Endodermal cell (in vitro differentiated cells): Measurements from ENCODE around the gene CPED1. TPM values are rescaled to one million over a fixed set of nuclear protein-coding genes. Genes with fewer than 3 reads are reported as not detected.
"Not testable (repeated sequence)": the region's sequence is repeated elsewhere in the genome, so short reads cannot be mapped to it uniquely, and the experiment has no call there.

Experiments used
- DNase-seq: peaks from one replicate; pipeline ENCODE4 v3.0.0-alpha.2; 2017
- H3K27ac ChIP-seq: 2 replicates; pipeline ENCODE4 v1.5.1; 2013; ENCODE audit warnings: mild to moderate bottlenecking, low read depth, low read length, moderate library complexity
- H3K27me3 ChIP-seq: 2 replicates; pipeline ENCODE4 v1.6.1; 2013; ENCODE audit warnings: mild to moderate bottlenecking, low read length, moderate library complexity; ENCODE audit not compliant: insufficient read depth, control insufficient read depth, poor library complexity, severe bottlenecking
- H3K36me3 ChIP-seq: 2 replicates; pipeline ENCODE4 v1.7.0; 2013; ENCODE audit warnings: mild to moderate bottlenecking, low read length, moderate library complexity; ENCODE audit not compliant: control insufficient read depth, insufficient read depth
- H3K4me1 ChIP-seq: one replicate; pipeline ENCODE4 v1.7.0; 2013; ENCODE audit warnings: low read length; ENCODE audit not compliant: control insufficient read depth, insufficient read depth
- H3K4me3 ChIP-seq: 2 replicates; pipeline ENCODE4 v1.5.1; 2013; ENCODE audit warnings: mild to moderate bottlenecking, low read length, moderate library complexity
- H3K9ac ChIP-seq: 2 replicates; pipeline ENCODE4 v1.6.1; 2013; ENCODE audit warnings: mild to moderate bottlenecking, low read length, moderate library complexity; ENCODE audit not compliant: poor library complexity, severe bottlenecking; ENCODE audit errors: extremely low read depth
- H3K9me3 ChIP-seq: 2 replicates; pipeline ENCODE4 v1.6.1; 2013; ENCODE audit warnings: mild to moderate bottlenecking, low read length, moderate library complexity; ENCODE audit not compliant: control insufficient read depth
- H3K27ac Mint-ChIP-seq: 2 replicates; pipeline ENCODE4 v1.8.0; 2020; ENCODE audit warnings: mixed read lengths
- H3K27me3 Mint-ChIP-seq: 2 replicates; pipeline ENCODE4 v1.8.0; 2021; ENCODE audit warnings: mild to moderate bottlenecking, mixed read lengths; ENCODE audit not compliant: insufficient read depth
- H3K36me3 Mint-ChIP-seq: 2 replicates; pipeline ENCODE4 v1.8.0; 2020; ENCODE audit warnings: low read depth, mixed read lengths
- H3K4me1 Mint-ChIP-seq: 2 replicates; pipeline ENCODE4 v1.8.0; 2020; ENCODE audit warnings: mixed read lengths
- H3K4me3 Mint-ChIP-seq: 2 replicates; pipeline ENCODE4 v1.8.0; 2020; ENCODE audit warnings: mild to moderate bottlenecking, moderate library complexity, mixed read lengths
- H3K9me3 Mint-ChIP-seq: 2 replicates; pipeline ENCODE4 v1.8.0; 2020; ENCODE audit warnings: mild to moderate bottlenecking, mixed read lengths
- CTCF ChIP-seq: fragments of 200-600 bp; sonication (generic); conservative IDR thresholded peaks from 2 replicates; pipeline ENCODE4 v1.5.0; 2021; ENCODE audit warnings: antibody characterized with exemption, mild to moderate bottlenecking
- WGBS, 2 experiments: methylation state at CpG; one replicate each; pipeline versions ENCODE4 v1.1.5 to v1.1.7; 2013; ENCODE audit warnings: missing lambda C conversion rate in 2 of 2, mixed read lengths in 1 of 2; ENCODE audit not compliant: insufficient coverage in 1 of 2, insufficient read length in 1 of 2; 5-methylcytosine and 5-hydroxymethylcytosine counted together
- total RNA-seq, 2 donors: library from RNA; stranded (reverse); fragmentation: NEBNext Ultra II Directional in 1 of 2; extraction: Animal tissue kit (Norgen Biotek cat#: 25700) in 1 of 2; gene quantifications; 2 replicates in 1 of 2; 3 replicates in 1 of 2; pipeline ENCODE4 v1.2.1, GENCODE V29; 2021

Gene CPED1
- total RNA-seq, 2 donors from 2014 or later: 1.1 TPM; not detected in 1

- Mint-ChIP-seq H3K36me3 (no peaks in the 10 kb centered on the region), H3K9me3 (no peaks in the 10 kb centered on the region), H3K27me3 (no peaks in the 10 kb centered on the region), H3K4me3 (no peak overlapping the region), H3K4me1 (no peaks in the 10 kb centered on the region), H3K27ac (no peak overlapping the region)
- no peak for DNase-seq
- no peak for TF ChIP-seq CTCF
- H3K27ac ChIP-seq: no peak overlapping the region
- no peak overlapping the region for H3K9ac ChIP-seq
- no peaks in the 10 kb centered on the region for H3K27me3 ChIP-seq
- no peaks in the 10 kb centered on the region for H3K9me3 ChIP-seq
- H3K36me3 ChIP-seq: no peaks in the 10 kb centered on the region
- H3K4me3 ChIP-seq: no peak overlapping the region
- H3K4me1 ChIP-seq: no peaks in the 10 kb centered on the region
Observed at GRCh38 chr7:121182281-121182680, 193.8 kb downstream of the CPED1 start.

- no peak overlapping the region for H3K4me3 Mint-ChIP-seq
- H3K27me3 Mint-ChIP-seq: no peaks in the 10 kb centered on the region
- H3K27ac ChIP-seq: no peak overlapping the region
- no peaks in the 10 kb centered on the region for H3K4me1 Mint-ChIP-seq
- H3K9me3 Mint-ChIP-seq: no peaks in the 10 kb centered on the region
- no peaks in the 10 kb centered on the region for H3K9me3 ChIP-seq
- H3K27me3 ChIP-seq: no peaks in the 10 kb centered on the region
- no peak overlapping the region for H3K4me3 ChIP-seq
- TF ChIP-seq CTCF: no peak
- no peaks in the 10 kb centered on the region for H3K4me1 ChIP-seq
- H3K9ac ChIP-seq: no peak overlapping the region
- DNase-seq: no peak
- no peak overlapping the region for H3K27ac Mint-ChIP-seq
- no peaks in the 10 kb centered on the region for H3K36me3 Mint-ChIP-seq
- no peaks in the 10 kb centered on the region for H3K36me3 ChIP-seq
Observed at GRCh38 chr7:121182902-121183301, 194.4 kb downstream of the CPED1 start.

- WGBS, 2 experiments: 92 to 100% methylated on average over 3 to 4 of the region's 4 CpGs
- not testable (repeated sequence) for H3K27me3 ChIP-seq, DNase-seq, H3K36me3 Mint-ChIP-seq, H3K4me3 ChIP-seq, H3K27ac ChIP-seq, H3K9me3 Mint-ChIP-seq, H3K27ac Mint-ChIP-seq, H3K9ac ChIP-seq, H3K9me3 ChIP-seq, H3K4me1 ChIP-seq, H3K27me3 Mint-ChIP-seq, H3K4me1 Mint-ChIP-seq, H3K4me3 Mint-ChIP-seq, H3K36me3 ChIP-seq
Observed at GRCh38 chr7:121183883-121184282, 195.4 kb downstream of the CPED1 start.

GRCh38 chr7:121186746-121187145 is 198.2 kb downstream of the CPED1 start:
- no peaks in the 10 kb centered on the region for H3K27me3 Mint-ChIP-seq
- no peaks in the 10 kb centered on the region for H3K36me3 Mint-ChIP-seq
- 96 to 100% methylated on average over 1 of the region's 1 CpG for WGBS, 2 experiments
- Histone ChIP-seq H3K27ac (no peak overlapping the region), H3K36me3 (no peaks in the 10 kb centered on the region), H3K27me3 (no peaks in the 10 kb centered on the region), H3K9ac (no peak overlapping the region), H3K4me1 (no peaks in the 10 kb centered on the region), H3K9me3 (no peaks in the 10 kb centered on the region), H3K4me3 (no peak overlapping the region)
- no peak overlapping the region for H3K27ac Mint-ChIP-seq
- H3K4me3 Mint-ChIP-seq: no peak overlapping the region
- DNase-seq: no peak
- no peak for TF ChIP-seq CTCF
- H3K9me3 Mint-ChIP-seq: no peaks in the 10 kb centered on the region
- H3K4me1 Mint-ChIP-seq: no peaks in the 10 kb centered on the region
